GM12891 (cell line): ENCODE results near the gene CDK8.

Experiments used
- POLR2A ChIP-seq: IDR thresholded peaks from 2 replicates; pipeline ENCODE4 v1.6.1; 2011; ENCODE audit warnings: low read depth, low read length, control low read depth
- POLR2AphosphoS5 ChIP-seq: IDR thresholded peaks from 2 replicates; pipeline ENCODE4 v1.6.1; 2011; ENCODE audit warnings: low read depth, low read length, control low read depth
- SPI1 ChIP-seq: IDR thresholded peaks from 2 replicates; pipeline ENCODE4 v1.6.1; 2011; ENCODE audit warnings: low read depth, low read length, control low read depth
- TAF1 ChIP-seq: IDR thresholded peaks from 2 replicates; pipeline ENCODE4 v1.6.1; 2011; ENCODE audit warnings: low read depth, low read length, control low read depth

DNA sequence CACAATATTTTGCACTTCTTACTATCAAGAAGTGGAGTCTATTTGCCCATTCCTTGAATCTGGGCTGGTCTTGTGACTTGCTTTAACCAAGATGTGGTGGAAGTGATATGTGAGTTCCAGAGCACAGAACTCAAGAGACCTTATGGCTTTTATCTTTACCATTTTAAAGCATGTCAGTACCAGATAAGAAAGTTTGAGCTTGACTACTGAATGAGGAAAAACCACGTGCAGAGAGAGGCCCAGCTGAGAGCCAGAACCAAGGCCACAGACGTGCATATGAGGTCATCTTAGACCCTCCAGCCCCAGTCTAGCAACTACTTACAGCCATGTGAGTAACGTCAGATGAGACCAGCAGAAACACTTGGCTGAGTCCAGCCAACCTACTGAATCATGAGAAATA, 6.3 kb upstream of the CDK8 start:
- TF ChIP-seq POLR2A: no peak
- no peak for TF ChIP-seq POLR2AphosphoS5
- no peak for TF ChIP-seq TAF1
- no peak for TF ChIP-seq SPI1
